ENCODE data around the gene IGFBP1.

DNA sequence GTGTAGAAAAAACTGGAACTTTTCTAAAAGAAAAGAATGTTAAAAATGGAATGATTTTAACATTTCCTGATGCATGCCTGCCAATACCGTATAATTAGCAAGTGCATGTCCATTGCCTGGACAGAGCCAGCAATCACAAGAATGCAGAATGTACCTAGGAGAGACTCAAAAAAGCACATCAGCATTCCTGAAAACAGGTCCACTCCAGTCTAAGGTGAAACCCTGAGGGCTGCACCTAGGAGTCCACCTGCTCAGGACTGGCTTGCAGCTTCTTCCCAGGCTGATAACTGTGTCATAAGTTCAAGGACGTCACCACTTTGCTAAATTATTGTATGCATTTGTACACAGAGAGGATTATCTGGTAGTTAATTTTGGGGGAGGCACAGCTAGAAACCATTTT, 20.8 kb upstream of the IGFBP1 start:
- TF ChIP-seq, protein P1, sequence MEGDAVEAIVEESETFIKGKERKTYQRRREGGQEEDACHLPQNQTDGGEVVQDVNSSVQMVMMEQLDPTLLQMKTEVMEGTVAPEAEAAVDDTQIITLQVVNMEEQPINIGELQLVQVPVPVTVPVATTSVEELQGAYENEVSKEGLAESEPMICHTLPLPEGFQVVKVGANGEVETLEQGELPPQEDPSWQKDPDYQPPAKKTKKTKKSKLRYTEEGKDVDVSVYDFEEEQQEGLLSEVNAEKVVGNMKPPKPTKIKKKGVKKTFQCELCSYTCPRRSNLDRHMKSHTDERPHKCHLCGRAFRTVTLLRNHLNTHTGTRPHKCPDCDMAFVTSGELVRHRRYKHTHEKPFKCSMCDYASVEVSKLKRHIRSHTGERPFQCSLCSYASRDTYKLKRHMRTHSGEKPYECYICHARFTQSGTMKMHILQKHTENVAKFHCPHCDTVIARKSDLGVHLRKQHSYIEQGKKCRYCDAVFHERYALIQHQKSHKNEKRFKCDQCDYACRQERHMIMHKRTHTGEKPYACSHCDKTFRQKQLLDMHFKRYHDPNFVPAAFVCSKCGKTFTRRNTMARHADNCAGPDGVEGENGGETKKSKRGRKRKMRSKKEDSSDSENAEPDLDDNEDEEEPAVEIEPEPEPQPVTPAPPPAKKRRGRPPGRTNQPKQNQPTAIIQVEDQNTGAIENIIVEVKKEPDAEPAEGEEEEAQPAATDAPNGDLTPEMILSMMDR (IDR thresholded peaks at IDR 0.05), result no peak
- TF ChIP-seq TP53 (CRISPR knock-in tag; IDR thresholded peaks at IDR 0.05) (no peak), ZSCAN20 (CRISPR knock-in tag; IDR thresholded peaks at IDR 0.05) (no peak), HOXB5 (CRISPR knock-in tag; IDR thresholded peaks at IDR 0.05) (no peak), POLR2A (IDR thresholded peaks at IDR 0.05; ENCODE audit: low read length) (no peak)
- TF ChIP-seq, protein P2, sequence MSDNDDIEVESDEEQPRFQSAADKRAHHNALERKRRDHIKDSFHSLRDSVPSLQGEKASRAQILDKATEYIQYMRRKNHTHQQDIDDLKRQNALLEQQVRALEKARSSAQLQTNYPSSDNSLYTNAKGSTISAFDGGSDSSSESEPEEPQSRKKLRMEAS (IDR thresholded peaks at IDR 0.05), result no peak
